ENCODE results near the gene SHC3. TPM values are rescaled to one million over a fixed set of nuclear protein-coding genes. Genes with fewer than 3 reads are reported as not detected.

The SHC3 gene
- total and polyA plus RNA-seq, 2 experiments from 2014 or later, result 0.30 to 0.54 TPM

DNA sequence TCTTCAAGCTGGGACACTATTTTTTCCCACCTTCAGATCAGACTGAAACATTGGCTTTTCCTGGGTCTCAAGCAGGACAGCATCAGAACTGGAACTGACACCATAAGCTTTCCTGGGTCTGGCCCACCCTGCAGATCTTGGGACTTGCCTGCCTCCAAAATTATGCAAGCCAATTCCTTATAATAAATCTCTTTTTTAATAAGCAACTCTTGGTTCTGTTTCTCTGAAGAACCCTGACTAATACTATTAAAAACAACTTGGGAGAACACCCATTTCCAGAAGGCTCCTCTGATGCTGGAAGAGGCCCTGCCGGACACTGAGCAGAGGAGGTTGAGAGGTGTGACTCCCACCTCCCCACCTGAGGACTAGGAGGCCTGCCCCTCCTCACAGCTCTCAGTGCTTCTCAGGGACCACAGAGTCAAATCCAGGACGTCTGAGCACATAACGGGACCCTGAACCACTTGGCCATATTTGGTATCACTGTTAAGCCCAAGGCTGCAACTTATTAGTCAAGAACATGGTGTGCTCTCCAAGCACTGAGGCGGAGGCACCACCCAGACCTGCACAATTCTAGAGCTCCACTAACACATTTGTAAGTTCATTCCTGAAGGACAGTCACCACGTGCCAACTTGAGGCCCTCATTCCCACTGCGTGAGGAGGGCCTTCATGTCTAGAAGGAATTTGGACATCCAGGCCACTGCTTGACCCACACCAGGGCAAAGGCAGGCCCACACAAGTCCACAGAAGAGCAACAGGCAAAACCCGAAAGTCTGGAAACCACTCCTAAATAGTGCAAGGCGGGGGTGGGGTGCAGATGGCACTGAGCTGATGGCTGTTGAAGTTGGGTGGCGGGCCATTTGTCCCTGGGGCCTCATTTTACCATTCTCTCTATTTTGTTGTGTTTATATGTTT is 9.5 kb downstream of the SHC3 start:
- H3K79me2 ChIP-seq (ENCODE audit: insufficient read depth), result no peaks in the 10 kb centered on the region
- no peak overlapping the region for H2AFZ ChIP-seq
- no peak for DNase-seq
- no peak overlapping the region for H3K27ac ChIP-seq
- no peak for TF ChIP-seq EZH2phosphoT487 (IDR thresholded peaks at IDR 0.05; ENCODE audit: insufficient read depth, low read depth)
- no peak for TF ChIP-seq EZH2 (IDR thresholded peaks at IDR 0.05; ENCODE audit: insufficient read depth, poor library complexity, severe bottlenecking)
- no peak overlapping the region for H3K4me3 ChIP-seq
- H4K20me1 ChIP-seq (ENCODE audit: insufficient read depth), result no peaks in the 10 kb centered on the region
- no peaks in the 10 kb centered on the region; the same call in 1 of the 2 replicates for H3K4me1 ChIP-seq (ENCODE audit: insufficient read depth)
- in situ Hi-C loops (cut with MboI), result no loop called here
- no peak overlapping the region for H3K4me2 ChIP-seq (ENCODE audit: unreplicated experiment)
- 58 to 63% methylated on average over 9 of the region's 9 CpGs for WGBS, 2 experiments (ENCODE audit: low coverage in 1 of 2, low lambda C conversion rate in 2 of 2, missing lambda C conversion rate in 2 of 2)
- H3K9me3 ChIP-seq (ENCODE audit: low read depth), result no peaks in the 10 kb centered on the region
- no peaks in the 10 kb centered on the region for H3F3A ChIP-seq (ENCODE audit: insufficient read depth)
- H3K9ac ChIP-seq, result no peak overlapping the region
- no peaks in the 10 kb centered on the region for H3K27me3 ChIP-seq (replicated peaks; ENCODE audit: insufficient read depth)
- H3K36me3 ChIP-seq (ENCODE audit: low read depth), result no peaks in the 10 kb centered on the region
- H3K9me2 ChIP-seq (ENCODE audit: insufficient read depth), result no peaks in the 10 kb centered on the region

DNA sequence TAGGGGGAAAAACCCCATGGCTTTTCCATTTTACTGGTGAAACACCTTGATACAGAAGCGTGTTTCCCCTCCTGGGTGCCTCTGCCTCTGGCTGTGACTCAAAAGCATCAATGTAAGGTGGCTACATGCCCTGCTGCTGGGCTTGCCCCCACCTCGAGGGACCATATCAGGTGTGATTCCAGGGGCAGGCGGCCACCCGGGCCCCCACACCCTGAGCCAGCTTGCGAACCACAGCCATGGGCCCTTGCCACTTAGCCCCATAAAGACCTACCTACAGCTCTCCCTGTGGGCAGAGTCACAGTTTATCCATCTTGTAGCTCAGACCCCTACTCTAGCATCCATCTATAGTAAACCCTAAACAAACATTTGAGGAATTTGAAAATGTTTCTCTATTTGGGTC is 10.8 kb downstream of the SHC3 start:
- Histone ChIP-seq H3K9me3 (ENCODE audit: low read depth) (no peaks in the 10 kb centered on the region), H3K9ac (no peak overlapping the region), H3K79me2 (ENCODE audit: insufficient read depth) (no peaks in the 10 kb centered on the region), H3K4me1 (ENCODE audit: insufficient read depth) (no peaks in the 10 kb centered on the region; the same call in 1 of the 2 replicates), H3K9me2 (ENCODE audit: insufficient read depth) (no peaks in the 10 kb centered on the region), H2AFZ (no peak overlapping the region), H3K27me3 (replicated peaks; ENCODE audit: insufficient read depth) (no peaks in the 10 kb centered on the region), H3K4me2 (ENCODE audit: unreplicated experiment) (no peak overlapping the region), H3F3A (ENCODE audit: insufficient read depth) (no peaks in the 10 kb centered on the region), H3K4me3 (no peak overlapping the region), H3K36me3 (ENCODE audit: low read depth) (no peaks in the 10 kb centered on the region), H3K27ac (no peak overlapping the region), H4K20me1 (ENCODE audit: insufficient read depth) (no peaks in the 10 kb centered on the region)
- no peak for TF ChIP-seq EZH2 (IDR thresholded peaks at IDR 0.05; ENCODE audit: insufficient read depth, poor library complexity, severe bottlenecking)
- TF ChIP-seq EZH2phosphoT487 (IDR thresholded peaks at IDR 0.05; ENCODE audit: insufficient read depth, low read depth), result no peak
- no peak for DNase-seq
- 93 to 94% methylated on average over 5 of the region's 5 CpGs for WGBS, 2 experiments (ENCODE audit: low coverage in 1 of 2, low lambda C conversion rate in 2 of 2, missing lambda C conversion rate in 2 of 2)
- in situ Hi-C loops (cut with MboI), result no loop called here

DNA sequence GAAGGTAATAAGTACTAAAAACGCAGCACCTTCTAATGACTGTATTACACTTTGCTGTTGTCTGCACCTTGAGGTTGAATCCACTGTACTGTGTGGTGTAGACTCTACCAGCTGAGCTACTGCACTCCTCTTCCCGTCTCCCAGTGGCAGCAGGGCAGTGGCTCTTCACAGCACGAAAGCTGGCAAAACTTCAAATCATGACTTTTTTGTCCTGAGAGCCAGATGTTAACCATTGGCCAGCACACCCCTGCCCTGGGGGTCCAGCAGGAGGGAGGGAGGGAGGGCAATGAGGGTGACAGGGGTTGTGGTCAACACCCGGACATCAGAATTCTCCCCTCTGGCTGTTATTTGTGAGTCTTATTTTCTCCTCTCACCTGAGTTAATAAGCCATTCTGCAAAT is 11.8 kb downstream of the SHC3 start:
- 63 to 69% methylated on average over 4 of the region's 4 CpGs for WGBS, 2 experiments (ENCODE audit: low coverage in 1 of 2, low lambda C conversion rate in 2 of 2, missing lambda C conversion rate in 2 of 2)
- Histone ChIP-seq H3K4me3 (no peak overlapping the region), H3K9ac (no peak overlapping the region), H4K20me1 (ENCODE audit: insufficient read depth) (no peaks in the 10 kb centered on the region), H2AFZ (no peak overlapping the region), H3K79me2 (ENCODE audit: insufficient read depth) (no peaks in the 10 kb centered on the region), H3F3A (ENCODE audit: insufficient read depth) (no peaks in the 10 kb centered on the region), H3K27me3 (replicated peaks; ENCODE audit: insufficient read depth) (no peaks in the 10 kb centered on the region), H3K9me3 (ENCODE audit: low read depth) (no peaks in the 10 kb centered on the region), H3K4me1 (ENCODE audit: insufficient read depth) (no peaks in the 10 kb centered on the region; the same call in 1 of the 2 replicates), H3K4me2 (ENCODE audit: unreplicated experiment) (no peak overlapping the region), H3K36me3 (ENCODE audit: low read depth) (no peaks in the 10 kb centered on the region), H3K9me2 (ENCODE audit: insufficient read depth) (no peaks in the 10 kb centered on the region), H3K27ac (no peak overlapping the region)
- in situ Hi-C loops (cut with MboI), result no loop called here
- DNase-seq, result no peak
- TF ChIP-seq EZH2phosphoT487 (IDR thresholded peaks at IDR 0.05; ENCODE audit: insufficient read depth, low read depth), result no peak
- no peak for TF ChIP-seq EZH2 (IDR thresholded peaks at IDR 0.05; ENCODE audit: insufficient read depth, poor library complexity, severe bottlenecking)

DNA sequence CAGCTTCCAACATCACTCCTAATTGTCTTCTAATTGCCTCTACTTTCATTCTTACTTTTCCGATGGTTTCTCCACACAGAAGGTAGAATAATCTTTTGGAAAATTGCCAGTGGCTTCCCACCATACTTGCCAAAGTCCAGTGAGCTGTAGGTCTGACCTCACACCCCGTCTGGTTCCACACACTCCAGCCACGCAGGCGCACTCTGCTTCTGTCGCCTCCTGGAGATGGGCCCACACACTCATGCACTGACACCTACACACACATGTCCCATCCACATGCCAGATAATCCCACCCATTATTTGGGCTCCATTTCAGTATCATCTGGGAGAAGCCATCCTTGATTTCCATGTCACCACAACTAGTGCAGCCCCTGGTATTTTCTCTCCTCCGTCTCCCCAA is 12.7 kb downstream of the SHC3 start:
- Histone ChIP-seq H3K9ac (no peak overlapping the region), H3K36me3 (ENCODE audit: low read depth) (no peaks in the 10 kb centered on the region), H4K20me1 (ENCODE audit: insufficient read depth) (no peaks in the 10 kb centered on the region)

More for the DNA sequence above, 12.7 kb downstream of the SHC3 start:
- Histone ChIP-seq H3K4me1 (ENCODE audit: insufficient read depth) (no peaks in the 10 kb centered on the region; the same call in 1 of the 2 replicates), H3K4me2 (ENCODE audit: unreplicated experiment) (no peak overlapping the region), H3K79me2 (ENCODE audit: insufficient read depth) (no peaks in the 10 kb centered on the region), H3F3A (ENCODE audit: insufficient read depth) (no peaks in the 10 kb centered on the region), H2AFZ (no peak overlapping the region), H3K27me3 (replicated peaks; ENCODE audit: insufficient read depth) (no peaks in the 10 kb centered on the region), H3K9me2 (ENCODE audit: insufficient read depth) (no peaks in the 10 kb centered on the region), H3K27ac (no peak overlapping the region), H3K9me3 (ENCODE audit: low read depth) (no peaks in the 10 kb centered on the region), H3K4me3 (no peak overlapping the region)
- 62 to 66% methylated on average over 6 of the region's 6 CpGs for WGBS, 2 experiments (ENCODE audit: low coverage in 1 of 2, low lambda C conversion rate in 2 of 2, missing lambda C conversion rate in 2 of 2)
- in situ Hi-C loops (cut with MboI), result no loop called here
- DNase-seq, result no peak
- TF ChIP-seq EZH2phosphoT487 (IDR thresholded peaks at IDR 0.05; ENCODE audit: insufficient read depth, low read depth) (no peak), EZH2 (IDR thresholded peaks at IDR 0.05; ENCODE audit: insufficient read depth, poor library complexity, severe bottlenecking) (no peak)
